ENCODE data around the gene ETFB.

The ETFB gene

DNA sequence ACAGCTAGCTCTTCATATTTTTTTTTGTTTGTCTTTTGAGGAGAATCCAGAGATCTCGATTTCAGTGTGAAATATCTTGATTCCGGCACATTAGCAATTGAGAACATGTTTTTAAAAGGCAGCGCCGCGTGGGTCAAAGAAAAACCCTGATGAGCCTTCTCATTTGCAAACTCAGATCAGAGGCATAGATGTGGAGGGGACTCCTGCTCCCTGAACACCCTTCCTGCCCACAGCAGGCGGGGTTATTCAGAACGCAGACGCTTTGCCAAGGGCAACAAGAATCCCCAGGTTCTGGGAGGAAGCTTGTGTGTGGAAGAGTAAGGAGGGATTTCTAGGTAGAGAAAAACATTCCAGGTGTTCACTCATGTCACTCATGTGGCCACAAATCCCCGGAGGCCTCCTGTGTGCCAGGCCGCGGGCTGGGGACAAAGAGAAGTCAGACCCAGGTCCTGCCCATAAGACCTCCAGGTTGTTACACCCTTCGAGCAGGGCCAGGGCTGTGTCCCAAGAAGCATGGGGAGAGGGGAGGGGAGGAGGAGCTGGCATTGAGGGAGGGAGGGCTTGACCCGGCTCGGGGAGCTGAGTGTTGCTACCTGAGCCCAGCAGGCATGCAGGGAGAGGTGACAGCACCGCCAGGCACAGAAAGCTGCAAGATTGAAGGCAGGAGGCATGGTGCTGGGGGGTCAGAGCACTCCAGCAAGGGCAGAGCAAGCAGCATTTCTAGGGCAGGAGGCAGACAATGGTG is 70.6 kb downstream of the ETFB start:
- no peak for DNase-seq (ENCODE audit: low read depth in 2 of 2)
